HepG2 (cell line): ENCODE measurements around the gene ANTKMT.

Source experiments
- EP300 ChIP-seq, 3 experiments: sonication (generic) in 1 of 3; formaldehyde crosslinking in 1 of 3; IDR thresholded peaks; 2 replicates each; pipeline versions ENCODE4 v1.5.1 to v1.6.1; 2011 to 2020; ENCODE audit warnings: low read depth in 2 of 3, low read length in 2 of 3, borderline replicate concordance in 1 of 3, improper control_type of control experiment in 1 of 3, mild to moderate bottlenecking in 1 of 3, missing genetic modification reagents in 1 of 3, moderate library complexity in 1 of 3
- HMG20B ChIP-seq: conservative IDR thresholded peaks from 2 replicates; pipeline ENCODE4 v1.6.1; 2016; ENCODE audit warnings: missing genetic modification reagents, missing compliant biosample characterization
- PRDM15 ChIP-seq: sonication (generic); formaldehyde crosslinking; IDR thresholded peaks from 2 replicates; pipeline ENCODE4 v1.4.0; 2020; ENCODE audit warnings: missing genetic modification reagents
- PRPF4 ChIP-seq: fragments of 200-400 bp; formaldehyde crosslinking; IDR thresholded peaks from 2 replicates; pipeline ENCODE4 v1.6.1; 2016; ENCODE audit warnings: low read length, low read depth; ENCODE audit not compliant: poor library complexity, severe bottlenecking
- ZBTB8A ChIP-seq: sonication (generic); formaldehyde crosslinking; IDR thresholded peaks from 2 replicates; pipeline ENCODE4 v1.4.0; 2020; ENCODE audit warnings: mild to moderate bottlenecking, low read depth, missing genetic modification reagents, borderline replicate concordance
- TF ChIP-seq, protein P1 (sequence below): sonication (generic); formaldehyde crosslinking; IDR thresholded peaks from 2 replicates; pipeline ENCODE4 v1.5.0; 2020; ENCODE audit warnings: mild to moderate bottlenecking, missing genetic modification reagents, moderate library complexity

DNA sequence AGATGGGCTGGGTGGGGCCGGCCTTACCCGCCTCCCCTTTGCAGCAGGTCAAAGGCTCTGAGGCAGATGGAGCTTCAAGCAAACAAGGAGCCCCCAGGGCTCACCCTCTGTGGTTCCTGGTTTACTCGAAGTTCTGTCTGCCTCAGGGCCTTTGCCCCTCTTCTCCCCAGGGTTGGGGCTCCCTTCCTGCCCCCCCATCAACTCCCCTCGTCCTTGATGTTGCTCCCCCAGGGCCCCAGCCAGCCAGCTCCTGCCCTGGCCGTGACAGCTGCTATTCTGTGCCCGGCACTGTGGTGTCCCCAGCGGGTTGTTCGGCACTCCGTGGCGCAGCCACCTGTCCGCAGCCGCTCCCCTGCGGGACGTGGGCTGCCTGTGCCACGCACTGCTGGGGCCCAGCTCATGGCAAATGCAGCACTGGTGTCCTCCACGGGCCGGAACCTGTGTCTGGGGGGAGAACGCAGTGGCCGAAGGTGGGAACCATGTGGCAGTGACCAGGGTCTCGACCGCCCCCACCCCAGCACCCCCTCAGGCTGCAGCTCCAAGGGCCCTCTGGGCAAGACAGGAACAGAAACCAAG lies 10.4 kb upstream of the ANTKMT start:
- TF ChIP-seq, protein P1, sequence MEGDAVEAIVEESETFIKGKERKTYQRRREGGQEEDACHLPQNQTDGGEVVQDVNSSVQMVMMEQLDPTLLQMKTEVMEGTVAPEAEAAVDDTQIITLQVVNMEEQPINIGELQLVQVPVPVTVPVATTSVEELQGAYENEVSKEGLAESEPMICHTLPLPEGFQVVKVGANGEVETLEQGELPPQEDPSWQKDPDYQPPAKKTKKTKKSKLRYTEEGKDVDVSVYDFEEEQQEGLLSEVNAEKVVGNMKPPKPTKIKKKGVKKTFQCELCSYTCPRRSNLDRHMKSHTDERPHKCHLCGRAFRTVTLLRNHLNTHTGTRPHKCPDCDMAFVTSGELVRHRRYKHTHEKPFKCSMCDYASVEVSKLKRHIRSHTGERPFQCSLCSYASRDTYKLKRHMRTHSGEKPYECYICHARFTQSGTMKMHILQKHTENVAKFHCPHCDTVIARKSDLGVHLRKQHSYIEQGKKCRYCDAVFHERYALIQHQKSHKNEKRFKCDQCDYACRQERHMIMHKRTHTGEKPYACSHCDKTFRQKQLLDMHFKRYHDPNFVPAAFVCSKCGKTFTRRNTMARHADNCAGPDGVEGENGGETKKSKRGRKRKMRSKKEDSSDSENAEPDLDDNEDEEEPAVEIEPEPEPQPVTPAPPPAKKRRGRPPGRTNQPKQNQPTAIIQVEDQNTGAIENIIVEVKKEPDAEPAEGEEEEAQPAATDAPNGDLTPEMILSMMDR (CRISPR knock-in tag), result no peak; the same call in 1 of the 2 replicates
- no peak for TF ChIP-seq EP300 (IDR thresholded peaks at IDR 0.05; ENCODE audit: low read depth in 2 of 2, low read length in 2 of 2)
- no peak for TF ChIP-seq EP300 (CRISPR knock-in tag; IDR thresholded peaks at IDR 0.05; ENCODE audit: borderline replicate concordance)
- TF ChIP-seq PRDM15 (CRISPR knock-in tag), result no peak
- TF ChIP-seq ZBTB8A (CRISPR knock-in tag), result no peak
- TF ChIP-seq PRPF4, result no peak
- no peak for TF ChIP-seq HMG20B (CRISPR knock-in tag)
